Suprapubic skin (tissue), 4 donors: ENCODE results near the gene SON. TPM values are rescaled to one million over a fixed set of nuclear protein-coding genes. Genes with fewer than 3 reads are reported as not detected.
"Not testable (repeated sequence)": the region's sequence is repeated elsewhere in the genome, so short reads cannot be mapped to it uniquely, and the experiment has no call there.

Experiments used
- DNase-seq, 2 donors: peaks; one replicate each; pipeline ENCODE4 v3.0.0-alpha.2; 2019; ENCODE audit warnings: low spot score in 2 of 2
- H3K27ac ChIP-seq: fragments of 200-600 bp; sonication (generic); one replicate; pipeline ENCODE4 v1.5.1; 2019
- H3K27me3 ChIP-seq: fragments of 200-600 bp; sonication (generic); one replicate; pipeline ENCODE4 v1.5.1; 2019
- H3K36me3 ChIP-seq: fragments of 200-600 bp; sonication (generic); one replicate; pipeline ENCODE4 v1.5.1; 2019
- H3K4me1 ChIP-seq: fragments of 200-600 bp; sonication (generic); one replicate; pipeline ENCODE4 v1.5.1; 2019
- H3K4me3 ChIP-seq: fragments of 200-600 bp; sonication (generic); one replicate; pipeline ENCODE4 v1.5.1; 2019; ENCODE audit warnings: mild to moderate bottlenecking
- H3K9me3 ChIP-seq: fragments of 200-600 bp; sonication (generic); one replicate; pipeline ENCODE4 v1.5.1; 2019
- CTCF ChIP-seq, 2 donors: fragments of 200-600 bp in 1 of 2; fragments of 450-650 bp in 1 of 2; sonication (generic) in 1 of 2; IDR thresholded peaks; one replicate each; pipeline ENCODE4 v1.5.1; 2016 to 2019; ENCODE audit warnings: antibody characterized with exemption in 2 of 2, mild to moderate bottlenecking in 1 of 2, moderate library complexity in 1 of 2
- EP300 ChIP-seq: sonication (generic); formaldehyde crosslinking; IDR thresholded peaks from one replicate; pipeline ENCODE4 v1.6.1; 2017; ENCODE audit warnings: antibody characterized with exemption
- POLR2A ChIP-seq, 2 donors: fragments of 450-650 bp; IDR thresholded peaks; one replicate each; pipeline ENCODE4 v1.6.1; 2017; ENCODE audit warnings: antibody characterized with exemption in 2 of 2, mild to moderate bottlenecking in 2 of 2, moderate library complexity in 2 of 2
- POLR2AphosphoS5 ChIP-seq, 3 donors: sonication (generic); formaldehyde crosslinking; IDR thresholded peaks; one replicate each; pipeline ENCODE4 v1.6.1; 2017; ENCODE audit warnings: antibody characterized with exemption in 3 of 3
- WGBS: methylation state at CpG from one replicate; pipeline ENCODE4 v1.1.5; 2018; 5-methylcytosine and 5-hydroxymethylcytosine counted together
- total RNA-seq, 4 donors: library from RNA; depleted of rRNA; stranded (reverse); fragments of >200 nt; gene quantifications; one replicate each; pipeline ENCODE4 v1.1.0, GENCODE V29; 2016

The SON gene
- total RNA-seq, 4 donors from 2014 or later: 217 to 417 (median 313) TPM

- no peak overlapping the region for H3K27ac ChIP-seq
- no peaks in the 10 kb centered on the region for H3K9me3 ChIP-seq
- no peak overlapping the region for H3K4me3 ChIP-seq
- no peak for TF ChIP-seq EP300
- no peak for TF ChIP-seq POLR2AphosphoS5 (IDR thresholded peaks at IDR 0.05)
- no peak for TF ChIP-seq POLR2A (IDR thresholded peaks at IDR 0.05)
- TF ChIP-seq CTCF (IDR thresholded peaks at IDR 0.05): no peak
- peaks cover 51% of the 10 kb centered on the region for H3K36me3 ChIP-seq
- no peaks in the 10 kb centered on the region for H3K4me1 ChIP-seq
- 100% methylated on average over 2 of the region's 2 CpGs for WGBS
- DNase-seq: no peak
- H3K27me3 ChIP-seq: no peaks in the 10 kb centered on the region
Observed at GRCh38 chr21:33618407-33618806, 75.6 kb downstream of the SON start.

- WGBS: 95% methylated on average over 4 of the region's 4 CpGs
- Histone ChIP-seq H3K36me3 (peaks cover 47% of the 10 kb centered on the region), H3K4me3 (no peak overlapping the region), H3K9me3 (no peaks in the 10 kb centered on the region), H3K27ac (no peak overlapping the region), H3K27me3 (no peaks in the 10 kb centered on the region), H3K4me1 (no peaks in the 10 kb centered on the region)
- no peak for DNase-seq
- no peak for TF ChIP-seq POLR2A (IDR thresholded peaks at IDR 0.05)
- TF ChIP-seq POLR2AphosphoS5 (IDR thresholded peaks at IDR 0.05): no peak
- no peak for TF ChIP-seq CTCF (IDR thresholded peaks at IDR 0.05)
- no peak for TF ChIP-seq EP300
Observed at GRCh38 chr21:33619726-33620125, 76.9 kb downstream of the SON start.

- Histone ChIP-seq H3K9me3 (no peaks in the 10 kb centered on the region), H3K27ac (no peak overlapping the region), H3K27me3 (no peaks in the 10 kb centered on the region), H3K4me1 (no peaks in the 10 kb centered on the region), H3K4me3 (no peak overlapping the region), H3K36me3 (peaks cover 44% of the 10 kb centered on the region)
- no peak for TF ChIP-seq CTCF (IDR thresholded peaks at IDR 0.05)
- no peak for DNase-seq
Observed at GRCh38 chr21:33622253-33622652, 79.4 kb downstream of the SON start.

- WGBS: 94% methylated on average over 7 of the region's 7 CpGs
- H3K4me1 ChIP-seq, H3K27ac ChIP-seq, H3K27me3 ChIP-seq, DNase-seq, H3K9me3 ChIP-seq, H3K4me3 ChIP-seq: not testable (repeated sequence)
- H3K36me3 ChIP-seq: peaks cover 43% of the 10 kb centered on the region
Observed at GRCh38 chr21:33626151-33626550, 83.3 kb downstream of the SON start.

Other genes starting within 250 kb of the SON start
- 10 to 100 TPM; 15.9 to 37.3 (median 22.6) TPM for gene IFNAR1, start 218.1 kb upstream of the SON start, total RNA-seq
- gene IFNGR2, start 139.6 kb upstream of the SON start, total RNA-seq: 10 to 100 TPM; 47.0 to 75.5 (median 61.0) TPM
- gene TMEM50B, start 63.1 kb upstream of the SON start, total RNA-seq: 100 to 1,000 TPM in 1 of 4 donors, 10 to 100 TPM in 3; 33.1 to 151 (median 59.8) TPM
- 1 to 10 TPM; 1.9 to 4.5 (median 2.8) TPM for gene DNAJC28, start 51.3 kb upstream of the SON start, total RNA-seq
- gene GART, start 921 bp upstream of the SON start, total RNA-seq: 10 to 100 TPM; 69.9 to 87.7 (median 77.3) TPM
- gene DONSON, start 45.6 kb downstream of the SON start, total RNA-seq: 10 to 100 TPM in 1 of 4 donors, 1 to 10 TPM in 3; 5.8 to 19.7 (median 6.7) TPM
- 10 to 100 TPM; 13.8 to 99.7 (median 23.7) TPM for gene CRYZL1, start 98.7 kb downstream of the SON start, total RNA-seq
- 10 to 100 TPM; 23.8 to 53.3 (median 35.2) TPM for gene ITSN1, start 99.5 kb downstream of the SON start, total RNA-seq